ENCODE measurements around the gene SLC26A1. TPM values are rescaled to one million over a fixed set of nuclear protein-coding genes. Genes with fewer than 3 reads are reported as not detected.

SLC26A1 gene
- polyA plus RNA-seq, 3 donors, result 14.2 to 23.4 (median 19.3) TPM

DNA sequence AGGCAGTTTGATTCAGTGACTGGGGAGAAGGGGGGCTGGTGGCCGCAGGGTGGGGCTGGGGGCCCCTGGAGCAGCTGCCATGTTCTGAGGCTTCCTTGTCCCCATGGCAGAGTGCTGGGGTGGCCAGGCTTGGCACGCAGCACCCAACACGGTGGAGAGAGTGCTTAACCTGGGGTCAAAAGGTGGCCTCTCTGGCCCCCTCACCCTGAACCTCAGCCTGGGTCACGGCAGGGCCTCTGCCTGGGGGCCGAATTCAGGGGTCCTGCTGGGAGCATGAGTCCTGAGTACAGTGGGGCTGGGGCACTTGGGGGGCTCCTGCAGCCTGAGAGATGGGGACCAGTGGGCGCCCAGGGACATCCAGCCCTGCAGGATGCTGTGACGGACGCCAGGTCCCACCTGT, 38.1 kb upstream of the SLC26A1 start:
- no peak for DNase-seq

DNA sequence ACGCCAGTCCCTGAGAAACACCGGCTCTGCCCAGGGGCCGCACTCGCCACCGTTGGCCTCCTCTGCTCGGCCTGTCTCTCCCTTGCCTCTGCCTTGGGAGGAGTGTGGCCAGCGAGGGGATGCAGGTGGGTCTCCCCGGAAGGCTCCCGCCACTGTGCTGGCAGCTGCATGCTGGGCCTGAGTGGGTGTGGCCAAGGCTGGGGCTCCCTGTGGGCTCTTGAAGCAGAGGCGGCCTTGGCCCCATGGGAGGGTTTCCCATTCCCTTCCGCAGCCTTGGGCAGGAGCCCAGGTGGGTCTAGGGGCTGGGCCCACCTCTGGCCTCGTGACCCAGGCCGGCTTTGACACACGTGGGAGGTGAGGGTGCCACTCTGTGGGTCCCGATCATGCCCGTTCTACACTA, 37.4 kb upstream of the SLC26A1 start:
- no peak for DNase-seq

DNA sequence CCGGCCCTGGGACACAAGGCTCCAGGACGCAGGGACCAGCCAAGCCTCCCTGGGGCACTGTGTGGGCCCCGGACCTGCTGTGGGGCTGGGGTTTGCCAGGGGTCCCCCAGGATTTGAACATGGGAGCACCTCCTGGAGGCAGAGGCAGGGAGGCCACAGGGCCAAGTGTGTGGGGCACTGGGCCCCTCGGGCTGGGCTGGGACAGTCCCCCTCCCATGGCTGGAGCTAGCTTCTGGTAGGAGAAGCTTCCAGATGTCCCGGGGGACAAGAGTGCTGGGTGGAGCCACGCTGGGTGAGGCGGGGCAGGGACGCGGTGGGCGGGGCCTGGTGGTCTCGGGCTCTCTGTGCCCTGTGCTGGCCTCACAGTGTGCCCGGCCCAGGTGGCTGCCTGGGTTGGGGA, 36.8 kb upstream of the SLC26A1 start:
- no peak for DNase-seq

DNA sequence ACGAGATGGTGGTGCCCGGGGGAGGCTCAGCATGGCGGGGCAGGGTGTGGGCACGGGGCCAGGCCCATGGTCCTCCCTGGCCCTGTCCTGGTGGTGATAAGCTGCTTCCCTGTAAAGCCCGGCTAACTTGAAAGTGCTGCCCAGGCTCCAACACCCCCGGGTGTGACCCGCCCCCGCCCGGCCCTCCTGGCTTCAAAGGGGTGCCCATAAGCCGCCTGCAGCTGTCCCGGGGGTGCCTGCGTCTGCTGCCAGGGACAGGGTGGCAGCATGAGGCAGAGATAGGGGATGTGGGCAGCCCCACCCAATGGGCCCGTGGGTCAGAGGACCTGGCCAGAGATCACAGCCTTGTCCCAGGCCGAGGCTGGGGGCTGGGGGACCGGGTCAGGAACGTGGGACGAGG, 36.3 kb upstream of the SLC26A1 start:
- no peak for DNase-seq

DNA sequence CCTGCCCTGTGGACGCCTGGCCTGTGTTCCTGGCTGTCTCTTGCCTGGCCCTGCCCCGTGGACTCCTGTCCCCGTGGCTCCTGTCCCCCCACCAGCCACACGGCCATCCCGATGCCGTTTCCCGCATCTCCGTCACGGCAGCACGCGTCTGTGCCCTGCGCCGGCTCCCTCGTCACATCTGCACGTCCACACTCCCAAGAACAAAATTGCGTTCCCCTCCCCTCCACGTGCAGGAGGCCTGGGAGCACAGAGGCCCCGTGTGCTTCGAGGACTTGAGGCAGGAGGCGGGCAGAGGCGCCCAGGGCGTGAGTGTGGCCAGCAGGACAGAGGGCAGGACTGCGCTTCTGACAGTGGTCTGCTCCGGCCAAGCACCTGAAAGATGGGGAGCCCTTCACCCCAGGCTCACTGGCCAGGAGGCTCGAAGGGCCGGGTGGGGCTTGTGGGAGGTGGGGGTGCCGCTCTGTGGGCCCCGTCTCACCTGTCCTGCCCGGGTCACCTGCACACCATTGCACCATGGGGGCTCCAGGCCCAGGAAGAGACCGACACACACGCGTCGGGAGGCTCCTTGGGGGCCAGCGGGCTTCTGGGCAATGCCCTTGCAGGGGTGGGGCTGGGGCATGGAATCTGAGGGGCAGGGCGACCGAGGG, 35.5 kb upstream of the SLC26A1 start:
- no peak for DNase-seq

DNA sequence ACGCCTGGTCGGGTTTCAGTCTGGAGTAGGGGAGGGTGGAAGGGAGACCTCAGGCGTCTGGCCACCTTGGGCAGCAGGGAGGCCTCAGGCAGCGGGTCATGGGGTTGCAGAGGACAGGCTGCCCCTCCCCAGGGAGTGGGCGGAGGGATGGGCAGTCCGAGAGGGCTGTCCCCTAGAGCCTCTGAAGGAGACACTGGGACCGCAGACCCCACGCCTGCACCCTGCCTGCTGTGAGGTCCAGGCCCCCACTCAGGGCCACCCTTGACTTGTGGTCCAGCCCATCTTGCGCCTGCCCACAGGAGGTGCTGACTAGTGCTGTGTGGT, 34.7 kb upstream of the SLC26A1 start:
- no peak for DNase-seq

DNA sequence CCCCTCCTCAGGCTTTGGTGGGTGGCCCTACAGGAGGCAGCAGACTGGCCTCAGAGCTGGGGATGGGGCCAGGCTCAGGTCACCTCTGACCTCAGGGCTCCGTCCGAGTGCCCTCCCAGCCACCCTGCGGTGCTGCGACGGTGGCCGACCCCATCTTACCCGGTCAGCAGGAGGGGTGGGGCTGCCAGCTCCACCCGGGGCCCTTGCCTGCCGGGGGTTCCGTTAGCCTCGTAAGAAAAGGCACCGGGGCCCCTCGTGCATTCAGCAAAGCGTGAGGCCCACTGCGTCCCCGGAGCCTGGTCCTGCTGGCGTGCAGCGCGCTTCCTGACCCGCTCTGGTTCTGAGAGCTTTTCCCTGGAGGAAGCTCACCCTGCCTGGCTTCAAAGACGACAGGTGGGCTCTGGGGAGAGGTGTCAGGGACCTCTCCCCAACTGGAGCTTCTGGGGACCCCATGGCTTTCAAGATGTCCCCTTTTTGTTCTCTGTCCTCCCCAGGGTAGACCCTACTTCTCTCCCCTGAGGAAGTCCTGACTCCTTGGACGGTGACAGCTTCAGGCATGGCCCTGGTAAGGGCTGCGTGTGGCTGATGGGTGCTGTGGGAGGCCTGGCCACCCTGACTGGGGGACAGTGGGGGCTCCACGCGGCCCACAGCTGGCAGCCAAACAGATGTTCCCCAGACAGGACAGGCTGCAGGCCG, 34.2 kb upstream of the SLC26A1 start:
- no peak for DNase-seq

DNA sequence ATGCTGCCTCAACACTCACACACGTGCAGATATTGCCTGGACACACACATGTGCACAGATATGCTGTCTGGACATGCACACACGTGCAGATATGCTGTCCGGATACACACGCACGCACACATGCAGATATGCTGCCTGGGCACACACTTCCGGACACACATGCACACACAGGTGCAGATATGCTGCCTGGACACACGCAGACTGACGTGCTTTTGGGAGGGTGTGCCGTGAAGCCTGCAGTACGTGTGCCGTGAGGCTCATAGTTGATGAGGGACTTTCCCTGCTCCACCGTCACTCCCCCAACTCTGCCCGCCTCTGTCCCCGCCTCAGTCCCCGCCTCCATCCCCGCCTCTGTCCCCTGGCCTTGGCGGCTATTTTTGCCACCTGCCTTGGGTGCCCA, 32.9 kb upstream of the SLC26A1 start:
- DNase-seq, result no peak

DNA sequence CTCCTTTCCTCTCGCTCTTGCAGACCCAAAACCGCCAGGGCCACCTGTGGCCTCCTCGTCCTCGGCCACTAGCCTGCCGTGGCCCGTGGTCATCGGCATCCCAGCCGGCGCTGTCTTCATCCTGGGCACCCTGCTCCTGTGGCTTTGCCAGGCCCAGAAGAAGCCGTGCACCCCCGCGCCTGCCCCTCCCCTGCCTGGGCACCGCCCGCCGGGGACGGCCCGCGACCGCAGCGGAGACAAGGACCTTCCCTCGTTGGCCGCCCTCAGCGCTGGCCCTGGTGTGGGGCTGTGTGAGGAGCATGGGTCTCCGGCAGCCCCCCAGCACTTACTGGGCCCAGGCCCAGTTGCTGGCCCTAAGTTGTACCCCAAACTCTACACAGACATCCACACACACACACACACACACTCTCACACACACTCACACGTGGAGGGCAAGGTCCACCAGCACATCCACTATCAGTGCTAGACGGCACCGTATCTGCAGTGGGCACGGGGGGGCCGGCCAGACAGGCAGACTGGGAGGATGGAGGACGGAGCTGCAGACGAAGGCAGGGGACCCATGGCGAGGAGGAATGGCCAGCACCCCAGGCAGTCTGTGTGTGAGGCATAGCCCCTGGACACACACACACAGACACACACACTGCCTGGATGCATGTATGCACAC, 31.8 kb upstream of the SLC26A1 start:
- no peak for DNase-seq

DNA sequence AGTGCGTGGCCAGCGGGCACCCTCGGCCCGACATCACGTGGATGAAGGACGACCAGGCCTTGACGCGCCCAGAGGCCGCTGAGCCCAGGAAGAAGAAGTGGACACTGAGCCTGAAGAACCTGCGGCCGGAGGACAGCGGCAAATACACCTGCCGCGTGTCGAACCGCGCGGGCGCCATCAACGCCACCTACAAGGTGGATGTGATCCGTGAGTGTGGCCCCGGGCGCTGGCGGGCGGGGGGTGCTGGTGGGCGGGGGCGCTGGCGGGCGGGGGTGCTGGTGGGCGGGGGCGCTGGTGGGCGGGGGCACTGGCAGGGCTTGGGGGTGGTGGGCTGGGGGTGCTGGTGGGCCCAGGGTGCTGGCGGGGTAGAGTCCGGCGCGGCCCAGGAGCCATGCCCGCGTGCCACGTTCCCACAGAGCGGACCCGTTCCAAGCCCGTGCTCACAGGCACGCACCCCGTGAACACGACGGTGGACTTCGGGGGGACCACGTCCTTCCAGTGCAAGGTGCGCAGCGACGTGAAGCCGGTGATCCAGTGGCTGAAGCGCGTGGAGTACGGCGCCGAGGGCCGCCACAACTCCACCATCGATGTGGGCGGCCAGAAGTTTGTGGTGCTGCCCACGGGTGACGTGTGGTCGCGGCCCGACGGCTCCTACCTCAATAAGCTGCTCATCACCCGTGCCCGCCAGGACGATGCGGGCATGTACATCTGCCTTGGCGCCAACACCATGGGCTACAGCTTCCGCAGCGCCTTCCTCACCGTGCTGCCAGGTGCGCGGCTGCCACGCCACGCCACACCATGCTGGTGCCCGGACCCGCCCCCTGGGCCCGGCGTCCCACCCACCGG, 30.9 kb upstream of the SLC26A1 start:
- no peak for DNase-seq

DNA sequence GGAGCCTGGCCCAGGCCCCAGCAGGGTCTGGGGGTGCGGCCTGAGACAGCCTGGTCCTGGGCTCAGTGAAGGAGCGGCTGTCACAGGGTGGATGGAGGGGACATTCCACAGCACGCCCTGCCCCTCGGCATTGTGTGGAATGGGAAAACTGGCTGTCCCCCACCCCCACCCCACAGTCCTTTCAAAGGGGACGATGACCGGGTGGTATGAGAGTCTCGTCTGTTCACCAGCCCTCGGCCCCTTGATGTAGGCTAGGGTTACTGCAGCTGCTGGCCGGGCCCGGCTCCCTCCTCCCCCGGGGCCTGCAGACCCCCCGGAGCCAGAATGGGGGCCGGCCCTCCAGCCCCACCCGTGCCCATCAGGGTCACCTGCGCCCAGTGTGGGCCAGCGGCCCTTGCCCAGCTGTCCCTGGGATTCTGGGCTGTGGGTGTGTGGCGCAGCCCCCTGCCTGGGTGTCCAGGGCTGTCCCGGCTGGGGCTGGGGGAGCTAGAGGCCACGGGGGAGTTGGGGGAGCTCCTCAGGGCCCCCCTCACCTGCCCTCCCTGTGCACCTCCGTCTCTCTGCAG, 30.0 kb upstream of the SLC26A1 start:
- DNase-seq, result no peak

DNA sequence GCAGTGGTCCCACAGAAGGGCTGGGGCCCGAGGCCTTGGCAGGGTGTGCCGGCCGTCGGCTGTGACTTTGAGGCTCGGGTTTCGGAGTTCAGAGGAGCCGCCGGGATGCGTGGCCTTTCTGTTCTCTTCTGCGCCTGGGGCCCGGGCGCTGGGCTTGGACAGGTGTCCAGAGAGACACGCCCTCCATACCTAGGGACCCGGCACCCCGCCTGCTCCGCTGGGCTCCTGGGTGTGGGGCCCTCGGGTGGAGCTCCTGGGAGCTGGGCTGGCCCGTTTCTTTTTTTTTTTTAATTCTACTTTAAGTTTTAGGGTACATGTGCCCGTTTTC, 29.5 kb upstream of the SLC26A1 start:
- no peak for DNase-seq

DNA sequence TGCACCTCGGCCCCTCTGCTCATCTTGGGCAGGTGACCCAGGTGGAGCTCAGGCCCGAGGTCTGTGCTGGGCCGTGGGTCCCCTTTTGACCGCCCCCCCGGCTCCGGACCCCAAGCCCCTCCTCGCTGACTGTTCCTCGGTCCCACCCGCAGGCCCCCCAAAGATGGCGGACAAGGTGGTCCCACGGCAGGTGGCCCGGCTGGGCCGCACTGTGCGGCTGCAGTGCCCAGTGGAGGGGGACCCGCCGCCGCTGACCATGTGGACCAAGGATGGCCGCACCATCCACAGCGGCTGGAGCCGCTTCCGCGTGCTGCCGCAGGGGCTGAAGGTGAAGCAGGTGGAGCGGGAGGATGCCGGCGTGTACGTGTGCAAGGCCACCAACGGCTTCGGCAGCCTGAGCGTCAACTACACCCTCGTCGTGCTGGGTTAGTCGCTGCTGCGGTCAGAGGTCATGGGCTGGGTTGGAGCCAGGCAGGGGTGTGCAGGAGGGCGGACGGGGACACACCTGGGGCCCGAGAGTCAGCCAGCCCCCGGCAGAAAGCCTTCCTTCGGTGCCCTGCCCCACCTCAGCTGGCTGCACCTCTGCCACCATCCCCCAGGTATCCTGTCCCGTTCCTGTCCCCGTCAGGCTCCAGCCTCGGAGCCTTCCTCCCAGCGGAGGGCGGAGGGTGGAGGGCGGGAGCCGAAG, 29.0 kb upstream of the SLC26A1 start:
- no peak for DNase-seq

DNA sequence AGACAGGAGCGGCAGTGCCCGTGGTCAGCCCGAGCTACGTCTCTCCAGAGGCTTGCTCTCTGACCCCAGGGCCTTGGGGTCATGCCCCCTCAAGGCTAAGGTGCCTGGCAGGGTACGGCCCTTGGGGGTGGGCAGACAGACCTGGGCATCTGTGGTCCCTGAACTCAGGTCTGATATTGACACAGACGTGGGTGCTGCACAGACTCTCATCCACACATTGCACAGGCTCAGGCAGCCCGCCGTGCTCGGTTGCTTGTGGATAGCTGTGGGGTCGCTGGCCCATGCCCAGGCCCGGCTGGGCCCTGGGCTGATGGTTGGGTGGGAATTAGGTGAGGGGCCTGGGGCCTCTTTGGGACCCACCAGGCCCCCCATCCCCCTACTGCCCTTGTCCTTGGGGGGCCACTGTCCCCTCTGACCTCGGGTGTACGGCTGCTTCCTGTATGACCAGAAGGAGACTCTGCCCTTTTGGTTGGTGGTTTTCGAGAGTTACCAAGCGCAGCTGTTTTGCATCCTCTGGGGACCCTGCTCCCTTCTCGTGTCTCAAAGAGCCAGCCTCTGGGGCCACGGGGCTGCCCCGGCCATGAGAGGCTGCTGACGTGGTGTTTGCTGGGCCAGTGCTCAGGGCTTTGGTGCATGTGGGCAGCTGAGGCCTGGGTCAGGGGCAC, 28.3 kb upstream of the SLC26A1 start:
- DNase-seq, result no peak

DNA sequence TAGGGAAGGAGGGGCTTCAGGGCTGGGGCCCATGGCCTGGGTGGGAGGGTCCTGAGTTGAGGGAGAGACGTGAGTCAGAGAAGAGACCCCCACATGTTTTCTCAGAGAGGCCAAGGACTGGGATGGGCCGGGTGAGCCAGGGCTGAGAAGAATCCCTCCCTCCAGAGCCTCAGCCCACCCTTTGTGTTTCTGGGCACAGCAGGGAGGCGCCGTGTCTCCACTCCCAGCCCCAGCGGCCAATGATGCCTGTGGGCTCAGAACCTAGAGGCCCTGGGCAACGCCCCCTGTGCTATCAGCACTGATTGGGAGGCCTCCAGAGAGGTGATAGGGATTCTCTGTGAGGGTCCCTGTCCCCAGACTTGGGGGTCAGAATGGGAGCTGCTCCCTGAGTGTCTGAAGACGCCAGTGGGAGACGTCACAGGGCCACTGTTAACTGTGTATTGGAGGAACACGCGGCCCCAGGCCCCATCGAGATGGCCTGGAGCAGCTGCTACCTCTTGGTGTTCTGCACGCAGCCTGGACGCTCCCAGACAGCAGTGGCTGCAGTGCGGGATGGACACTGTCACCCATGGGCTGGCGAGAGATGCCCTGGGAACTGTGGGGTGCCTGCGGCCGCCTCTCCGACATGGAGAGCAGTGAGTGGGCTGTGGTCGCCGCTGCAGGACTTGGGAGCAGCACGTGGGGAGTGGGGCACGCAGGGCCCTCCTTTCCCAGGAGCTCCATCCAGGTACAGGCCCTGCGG, 26.7 kb upstream of the SLC26A1 start:
- no peak for DNase-seq

DNA sequence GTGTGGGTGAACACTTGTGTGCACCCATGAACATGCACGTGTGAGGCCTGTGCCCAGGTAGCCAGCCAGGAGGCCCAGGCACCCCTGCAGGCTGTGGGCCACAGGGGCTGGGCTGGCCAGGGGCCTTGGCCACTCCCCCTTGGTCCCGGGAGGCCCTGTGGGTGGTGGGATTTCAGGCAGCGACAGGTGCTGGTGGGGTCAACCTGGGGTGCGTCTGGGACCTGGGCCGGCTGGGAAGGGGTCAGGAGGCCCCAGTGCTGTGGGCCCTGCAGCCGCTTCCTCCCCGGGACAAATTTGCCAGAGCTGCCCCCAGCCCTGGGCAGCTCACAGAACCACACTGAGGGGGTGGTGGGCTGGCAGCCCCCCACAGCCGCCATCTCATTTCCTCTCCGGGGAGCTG, 26.1 kb upstream of the SLC26A1 start:
- DNase-seq, result no peak

DNA sequence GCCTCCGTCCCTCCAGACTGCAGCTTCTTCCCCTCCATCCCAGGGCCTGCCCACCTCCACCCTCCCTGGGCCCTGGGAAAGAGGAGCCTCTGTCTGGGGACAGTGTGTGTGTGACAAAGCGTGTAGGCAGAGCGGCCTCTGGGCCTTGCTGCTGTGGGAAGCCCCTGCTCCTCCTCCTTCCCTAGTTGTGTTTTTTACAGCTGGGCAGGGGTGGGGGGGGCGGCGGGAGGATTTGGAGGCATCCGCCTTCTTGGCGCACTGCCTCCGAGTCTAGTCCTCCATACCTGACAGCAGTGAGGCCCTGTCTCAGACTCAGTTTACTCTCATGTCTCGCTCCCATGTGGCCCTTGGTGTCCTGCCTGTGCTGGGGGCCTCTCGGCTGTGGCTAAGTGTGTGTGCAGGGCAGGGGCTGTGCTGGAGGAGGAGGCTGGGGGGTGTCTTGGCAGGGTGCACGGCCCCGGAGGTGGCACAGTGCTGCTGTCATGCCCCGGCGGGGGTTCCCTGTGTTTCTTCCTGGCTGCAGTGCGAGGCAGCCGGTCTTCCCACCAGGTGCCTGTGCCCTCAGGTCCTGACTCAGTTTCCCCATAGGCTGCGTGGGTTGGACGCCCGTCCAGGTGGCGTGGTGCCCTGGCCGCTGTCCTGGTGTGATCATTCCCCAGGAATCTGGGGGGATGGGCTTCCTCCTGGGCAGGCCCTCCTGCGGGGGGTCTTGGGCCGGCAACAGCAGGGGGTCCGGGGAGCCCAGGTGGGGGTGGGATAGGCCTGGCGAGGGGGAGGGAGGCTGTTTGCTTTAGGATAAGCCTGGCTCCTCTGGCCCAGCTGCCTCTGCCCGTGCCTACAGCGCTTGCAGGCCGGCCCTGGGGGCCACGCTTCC, 25.2 kb upstream of the SLC26A1 start:
- no peak for DNase-seq

DNA sequence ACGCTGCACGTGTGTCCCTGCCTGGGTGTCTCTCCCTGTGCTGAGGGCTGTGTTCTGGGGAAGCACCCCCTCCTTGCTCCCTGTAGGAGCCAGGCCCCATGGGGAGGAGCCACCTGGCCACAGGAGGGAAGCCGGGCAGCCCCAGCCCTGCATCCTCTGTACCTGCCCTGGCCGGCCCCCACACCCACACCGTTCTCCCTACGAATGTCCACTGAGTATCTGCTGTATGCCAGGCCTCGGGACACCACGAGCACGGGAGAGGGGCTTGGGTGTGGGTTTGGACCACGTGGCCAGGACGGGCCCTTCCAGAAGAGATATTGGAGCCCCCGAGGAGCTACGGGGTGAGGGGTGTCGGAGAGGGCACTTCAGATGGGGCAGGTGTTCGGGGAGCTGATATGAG, 24.5 kb upstream of the SLC26A1 start:
- DNase-seq, result no peak

DNA sequence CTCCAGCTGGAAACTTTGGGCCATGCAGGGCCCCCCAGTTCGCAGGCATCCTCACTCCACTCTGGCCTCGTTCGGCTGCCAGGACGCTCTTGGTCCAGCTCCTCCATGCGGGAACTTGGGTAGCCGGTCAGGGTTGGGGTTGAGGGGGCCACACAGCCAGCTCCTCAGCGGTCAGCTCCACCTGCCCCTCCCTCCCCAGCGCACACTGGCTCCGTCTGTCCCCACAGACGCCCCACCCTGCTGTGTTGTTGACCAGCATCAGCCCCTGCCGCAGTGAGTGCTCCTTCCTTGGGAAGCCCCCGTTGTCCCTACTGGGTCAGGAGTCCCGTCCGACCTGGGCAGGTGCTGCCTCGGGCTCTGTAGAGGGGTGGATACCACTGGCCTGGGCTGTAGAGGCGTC, 24.0 kb upstream of the SLC26A1 start:
- no peak for DNase-seq

DNA sequence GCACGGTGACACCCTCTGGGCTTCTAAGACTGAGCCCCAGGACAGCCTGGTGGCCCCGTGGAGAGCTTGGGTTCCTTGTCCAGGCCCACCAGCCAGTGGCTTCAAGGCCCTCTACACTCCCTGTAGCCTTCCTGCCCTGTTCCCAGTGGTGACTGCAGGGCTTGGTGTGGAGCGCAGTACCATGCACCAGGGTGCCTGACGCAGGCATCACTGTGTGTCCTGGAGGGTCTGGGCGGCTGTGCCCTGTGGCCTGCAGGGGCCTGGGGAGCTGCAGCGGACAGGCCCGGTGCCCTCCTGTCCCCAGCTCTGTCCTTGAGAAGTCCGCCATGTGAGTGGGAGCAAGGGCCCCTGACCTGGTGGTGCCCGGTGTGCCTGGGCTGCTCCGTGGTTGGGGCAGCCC, 22.5 kb upstream of the SLC26A1 start:
- no peak for DNase-seq
